K562 (cell line): ENCODE results near the gene INHA. TPM values are rescaled to one million over a fixed set of nuclear protein-coding genes. Genes with fewer than 3 reads are reported as not detected.

Source experiments
- C11orf30 ChIP-seq: fragments of 450-650 bp; IDR thresholded peaks from 2 replicates; pipeline ENCODE4 v1.6.1; 2016; ENCODE audit warnings: low read depth, mild to moderate bottlenecking
- CBFA2T3 ChIP-seq: fragments of 450-650 bp; IDR thresholded peaks from 2 replicates; pipeline ENCODE4 v1.6.1; 2017
- CXXC5 ChIP-seq: fragments of 250-450 bp; sonication (Bioruptor Pico); IDR thresholded peaks from 2 replicates; pipeline ENCODE4 v1.8.0; 2022; ENCODE audit warnings: inconsistent platforms, mild to moderate bottlenecking, moderate library complexity
- FIP1L1 ChIP-seq: fragments of 200-400 bp; formaldehyde crosslinking; IDR thresholded peaks from 2 replicates; pipeline ENCODE4 v1.6.1; 2018; ENCODE audit warnings: mild to moderate bottlenecking, low read depth, low read length; ENCODE audit not compliant: poor library complexity, severe bottlenecking
- FOXP1 ChIP-seq: sonication (generic); formaldehyde crosslinking; IDR thresholded peaks from 2 replicates; pipeline ENCODE4 v1.8.0; 2022; ENCODE audit warnings: mild to moderate bottlenecking, missing genetic modification reagents
- HNRNPH1 ChIP-seq: fragments of 200-400 bp; formaldehyde crosslinking; optimal IDR thresholded peaks from 2 replicates; pipeline ENCODE3; 2017; ENCODE audit warnings: low read depth, mild to moderate bottlenecking, low read length, moderate library complexity
- ID3 ChIP-seq, 2 experiments: fragments of 250-450 bp in 1 of 2; fragments of 450-650 bp in 1 of 2; sonication (Bioruptor Pico) in 1 of 2; IDR thresholded peaks; 2 replicates each; pipeline versions ENCODE4 v1.6.1 to v1.8.0; 2016 to 2021; ENCODE audit warnings: mild to moderate bottlenecking in 2 of 2, moderate library complexity in 2 of 2, missing compliant biosample characterization in 1 of 2, missing genetic modification characterization in 1 of 2
- KLF13 ChIP-seq: fragments of 450-650 bp; IDR thresholded peaks from 2 replicates; pipeline ENCODE4 v1.6.1; 2016; ENCODE audit warnings: missing genetic modification characterization, low read depth, mild to moderate bottlenecking, missing compliant biosample characterization, moderate library complexity, borderline replicate concordance
- MBD2 ChIP-seq: sonication (generic); IDR thresholded peaks from 2 replicates; pipeline ENCODE4 v1.6.1; 2016; ENCODE audit warnings: low read depth, borderline replicate concordance
- MXI1 ChIP-seq: IDR thresholded peaks from 2 replicates; pipeline ENCODE4 v1.6.1; 2011; ENCODE audit warnings: low read depth, mild to moderate bottlenecking, improper control_type of control experiment, low read length
- NFATC3 ChIP-seq: fragments of 450-650 bp; IDR thresholded peaks from 2 replicates; pipeline ENCODE4 v1.6.1; 2017; ENCODE audit warnings: mild to moderate bottlenecking
- PHF8 ChIP-seq: fragments of 200-600 bp; sonication (generic); IDR thresholded peaks from 2 replicates; pipeline ENCODE4 v1.6.1; 2012; ENCODE audit warnings: mixed run types, mild to moderate bottlenecking, inconsistent platforms, low read length, moderate library complexity, borderline replicate concordance
- RBFOX2 ChIP-seq: fragments of 200-400 bp; formaldehyde crosslinking; IDR thresholded peaks from 2 replicates; pipeline ENCODE4 v1.6.1; 2017; ENCODE audit warnings: low read depth, mild to moderate bottlenecking, low read length, moderate library complexity
- SIN3A ChIP-seq, 2 experiments: fragments of 150-350 bp in 1 of 2; IDR thresholded peaks; 2 replicates each; pipeline ENCODE4 v1.6.1; 2011 to 2016; ENCODE audit warnings: borderline replicate concordance in 2 of 2, low read depth in 2 of 2, low read length in 2 of 2, mild to moderate bottlenecking in 2 of 2, moderate library complexity in 2 of 2; ENCODE audit not compliant: control insufficient read depth in 1 of 2
- SLC30A9 ChIP-seq: fragments of 250-450 bp; sonication (Bioruptor Pico); IDR thresholded peaks from 2 replicates; pipeline ENCODE4 v1.8.0; 2022; ENCODE audit warnings: mild to moderate bottlenecking, moderate library complexity
- ZNF146 ChIP-seq: IDR thresholded peaks from one replicate; pipeline ENCODE4 v1.6.1; 2018; ENCODE audit warnings: missing compliant biosample characterization; ENCODE audit not compliant: unreplicated experiment
- ZNF282 ChIP-seq: sonication (generic); formaldehyde crosslinking; IDR thresholded peaks from 2 replicates; pipeline ENCODE4 v1.8.1; 2023; ENCODE audit warnings: missing genetic modification reagents
- polyA plus RNA-seq, 8 experiments: library from polyadenylated mRNA; depleted of rRNA in 4 of 8; stranded (reverse) in 5 of 8; unstranded in 3 of 8; fragments of >200 nt; fragmentation: Nextera tagmentation in 2 of 8; fragmentation: Illumina TruSeq in 1 of 8; extraction: Ambion mirVana in 2 of 8; extraction: Trizol in 1 of 8; gene quantifications; 2 replicates each; pipeline versions ENCODE4 v1.2.1 to v1.2.3, GENCODE V29; 2011 to 2014; ENCODE audit warnings: inconsistent platforms in 1 of 8, missing spikeins in 1 of 8
- total RNA-seq, 7 experiments: library from RNA; depleted of rRNA in 6 of 7; stranded (reverse); fragments of >200 nt in 6 of 7; fragmentation: Illumina TruSeq in 2 of 7; extraction: Trizol in 2 of 7; gene quantifications; 2 replicates each; pipeline versions ENCODE4 v1.2.1 to v1.2.3, GENCODE V29; 2011 to 2021; ENCODE audit warnings: low replicate concordance in 1 of 7
- TF ChIP-seq, protein P1 (sequence below): sonication (generic); formaldehyde crosslinking; IDR thresholded peaks from 2 replicates; pipeline ENCODE4 v1.8.1; 2023; ENCODE audit warnings: mild to moderate bottlenecking, missing genetic modification reagents
- TF ChIP-seq, protein P2 (sequence below): sonication (generic); formaldehyde crosslinking; IDR thresholded peaks from 2 replicates; pipeline ENCODE4 v1.8.0; 2022; ENCODE audit warnings: mild to moderate bottlenecking, missing genetic modification reagents

The INHA gene
- total and polyA plus RNA-seq, 9 of the 15 experiments (the other 6 are each of a cell fraction or from before 2014, with no cell fraction given): 0.07 to 1.9 (median 0.40) TPM

GRCh38 chr2:219552382-219553167 is 19.5 kb upstream of the INHA start (continued):
- TF ChIP-seq KLF13 (tag): peak; percentile 78; the same call in 1 of the 2 replicates
- TF ChIP-seq NFATC3: no peak
- no peak for TF ChIP-seq CBFA2T3
- TF ChIP-seq ZNF146 (CRISPR knock-in tag): no peak
- TF ChIP-seq SIN3A (IDR thresholded peaks at IDR 0.05; ENCODE audit: borderline replicate concordance in 2 of 2, control insufficient read depth in 1 of 2, low read depth in 2 of 2, low read length in 2 of 2): peak; percentile 67 to 83; a peak in 2 of 4 replicates
- peak; percentile 20 for TF ChIP-seq FIP1L1
- TF ChIP-seq, protein P1, sequence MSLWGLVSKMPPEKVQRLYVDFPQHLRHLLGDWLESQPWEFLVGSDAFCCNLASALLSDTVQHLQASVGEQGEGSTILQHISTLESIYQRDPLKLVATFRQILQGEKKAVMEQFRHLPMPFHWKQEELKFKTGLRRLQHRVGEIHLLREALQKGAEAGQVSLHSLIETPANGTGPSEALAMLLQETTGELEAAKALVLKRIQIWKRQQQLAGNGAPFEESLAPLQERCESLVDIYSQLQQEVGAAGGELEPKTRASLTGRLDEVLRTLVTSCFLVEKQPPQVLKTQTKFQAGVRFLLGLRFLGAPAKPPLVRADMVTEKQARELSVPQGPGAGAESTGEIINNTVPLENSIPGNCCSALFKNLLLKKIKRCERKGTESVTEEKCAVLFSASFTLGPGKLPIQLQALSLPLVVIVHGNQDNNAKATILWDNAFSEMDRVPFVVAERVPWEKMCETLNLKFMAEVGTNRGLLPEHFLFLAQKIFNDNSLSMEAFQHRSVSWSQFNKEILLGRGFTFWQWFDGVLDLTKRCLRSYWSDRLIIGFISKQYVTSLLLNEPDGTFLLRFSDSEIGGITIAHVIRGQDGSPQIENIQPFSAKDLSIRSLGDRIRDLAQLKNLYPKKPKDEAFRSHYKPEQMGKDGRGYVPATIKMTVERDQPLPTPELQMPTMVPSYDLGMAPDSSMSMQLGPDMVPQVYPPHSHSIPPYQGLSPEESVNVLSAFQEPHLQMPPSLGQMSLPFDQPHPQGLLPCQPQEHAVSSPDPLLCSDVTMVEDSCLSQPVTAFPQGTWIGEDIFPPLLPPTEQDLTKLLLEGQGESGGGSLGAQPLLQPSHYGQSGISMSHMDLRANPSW (CRISPR knock-in tag): no peak
- TF ChIP-seq HNRNPH1: no peak
- TF ChIP-seq ZNF282 (CRISPR knock-in tag): peak; percentile 82; the same call in 1 of the 2 replicates
- TF ChIP-seq FOXP1 (CRISPR knock-in tag): 0 out of 2 replicates have a peak, but pooled peaks have one; percentile 41
- 0 out of 2 replicates have a peak, but pooled peaks have one; percentile 18 for TF ChIP-seq MXI1
- no peak for TF ChIP-seq SLC30A9 (CRISPR knock-in tag)
- peak; percentile 42; the same call in 1 of the 2 replicates for TF ChIP-seq CXXC5
- peak; percentile 36; the same call in 1 of the 2 replicates for TF ChIP-seq RBFOX2
- 0 out of 2 replicates have a peak, but pooled peaks have one; percentile 24 for TF ChIP-seq MBD2
- TF ChIP-seq, protein P2, sequence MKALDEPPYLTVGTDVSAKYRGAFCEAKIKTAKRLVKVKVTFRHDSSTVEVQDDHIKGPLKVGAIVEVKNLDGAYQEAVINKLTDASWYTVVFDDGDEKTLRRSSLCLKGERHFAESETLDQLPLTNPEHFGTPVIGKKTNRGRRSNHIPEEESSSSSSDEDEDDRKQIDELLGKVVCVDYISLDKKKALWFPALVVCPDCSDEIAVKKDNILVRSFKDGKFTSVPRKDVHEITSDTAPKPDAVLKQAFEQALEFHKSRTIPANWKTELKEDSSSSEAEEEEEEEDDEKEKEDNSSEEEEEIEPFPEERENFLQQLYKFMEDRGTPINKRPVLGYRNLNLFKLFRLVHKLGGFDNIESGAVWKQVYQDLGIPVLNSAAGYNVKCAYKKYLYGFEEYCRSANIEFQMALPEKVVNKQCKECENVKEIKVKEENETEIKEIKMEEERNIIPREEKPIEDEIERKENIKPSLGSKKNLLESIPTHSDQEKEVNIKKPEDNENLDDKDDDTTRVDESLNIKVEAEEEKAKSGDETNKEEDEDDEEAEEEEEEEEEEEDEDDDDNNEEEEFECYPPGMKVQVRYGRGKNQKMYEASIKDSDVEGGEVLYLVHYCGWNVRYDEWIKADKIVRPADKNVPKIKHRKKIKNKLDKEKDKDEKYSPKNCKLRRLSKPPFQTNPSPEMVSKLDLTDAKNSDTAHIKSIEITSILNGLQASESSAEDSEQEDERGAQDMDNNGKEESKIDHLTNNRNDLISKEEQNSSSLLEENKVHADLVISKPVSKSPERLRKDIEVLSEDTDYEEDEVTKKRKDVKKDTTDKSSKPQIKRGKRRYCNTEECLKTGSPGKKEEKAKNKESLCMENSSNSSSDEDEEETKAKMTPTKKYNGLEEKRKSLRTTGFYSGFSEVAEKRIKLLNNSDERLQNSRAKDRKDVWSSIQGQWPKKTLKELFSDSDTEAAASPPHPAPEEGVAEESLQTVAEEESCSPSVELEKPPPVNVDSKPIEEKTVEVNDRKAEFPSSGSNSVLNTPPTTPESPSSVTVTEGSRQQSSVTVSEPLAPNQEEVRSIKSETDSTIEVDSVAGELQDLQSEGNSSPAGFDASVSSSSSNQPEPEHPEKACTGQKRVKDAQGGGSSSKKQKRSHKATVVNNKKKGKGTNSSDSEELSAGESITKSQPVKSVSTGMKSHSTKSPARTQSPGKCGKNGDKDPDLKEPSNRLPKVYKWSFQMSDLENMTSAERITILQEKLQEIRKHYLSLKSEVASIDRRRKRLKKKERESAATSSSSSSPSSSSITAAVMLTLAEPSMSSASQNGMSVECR (CRISPR knock-in tag): peak; percentile 88; the same call in 1 of the 2 replicates
- no peak for TF ChIP-seq C11orf30
- no peak for TF ChIP-seq ID3 (CRISPR knock-in tag; IDR thresholded peaks at IDR 0.05)
- 0 out of 2 replicates have a peak, but pooled peaks have one; percentile 45 for TF ChIP-seq ID3 (tag; IDR thresholded peaks at IDR 0.05)
- peak; percentile 44; the same call in 1 of the 2 replicates for TF ChIP-seq PHF8
